Large intestine (tissue), 3 donors: ENCODE measurements around the gene ZNF507. TPM values are rescaled to one million over a fixed set of nuclear protein-coding genes. Genes with fewer than 3 reads are reported as not detected.

ENCODE experiments used
- DNase-seq, 2 donors: peaks; one replicate each; pipeline versions ENCODE4 v3.0.0 to v3.0.0-alpha.2; 2013
- H3K27ac ChIP-seq: one replicate; pipeline ENCODE4 v1.5.1; 2013; ENCODE audit warnings: low read length
- H3K27me3 ChIP-seq: 2 replicates; pipeline ENCODE4 v1.6.1; 2013; ENCODE audit warnings: low read length; ENCODE audit not compliant: control insufficient read depth, insufficient read depth
- H3K36me3 ChIP-seq: 2 replicates; pipeline ENCODE4 v1.6.1; 2013; ENCODE audit warnings: low read length; ENCODE audit not compliant: control insufficient read depth, insufficient read depth
- H3K4me1 ChIP-seq: one replicate; pipeline ENCODE4 v1.6.1; 2013; ENCODE audit warnings: low read length; ENCODE audit not compliant: control insufficient read depth, insufficient read depth
- H3K4me3 ChIP-seq: one replicate; pipeline ENCODE4 v1.5.1; 2013; ENCODE audit warnings: low read length
- H3K9me3 ChIP-seq: one replicate; pipeline ENCODE4 v1.6.1; 2013; ENCODE audit warnings: mild to moderate bottlenecking, low read depth, low read length, moderate library complexity; ENCODE audit not compliant: control insufficient read depth
- WGBS: methylation state at CpG from one replicate; pipeline ENCODE4 v1.1.5; 2013; ENCODE audit warnings: low lambda C conversion rate; ENCODE audit not compliant: insufficient coverage; 5-methylcytosine and 5-hydroxymethylcytosine counted together
- polyA plus RNA-seq: library from polyadenylated mRNA; unstranded; fragments of 120-200 nt; gene quantifications from one replicate; pipeline ENCODE4 v1.2.1, GENCODE V29; 2013

Gene ZNF507
- polyA plus RNA-seq, 1 donor, result 18.6 TPM

DNA sequence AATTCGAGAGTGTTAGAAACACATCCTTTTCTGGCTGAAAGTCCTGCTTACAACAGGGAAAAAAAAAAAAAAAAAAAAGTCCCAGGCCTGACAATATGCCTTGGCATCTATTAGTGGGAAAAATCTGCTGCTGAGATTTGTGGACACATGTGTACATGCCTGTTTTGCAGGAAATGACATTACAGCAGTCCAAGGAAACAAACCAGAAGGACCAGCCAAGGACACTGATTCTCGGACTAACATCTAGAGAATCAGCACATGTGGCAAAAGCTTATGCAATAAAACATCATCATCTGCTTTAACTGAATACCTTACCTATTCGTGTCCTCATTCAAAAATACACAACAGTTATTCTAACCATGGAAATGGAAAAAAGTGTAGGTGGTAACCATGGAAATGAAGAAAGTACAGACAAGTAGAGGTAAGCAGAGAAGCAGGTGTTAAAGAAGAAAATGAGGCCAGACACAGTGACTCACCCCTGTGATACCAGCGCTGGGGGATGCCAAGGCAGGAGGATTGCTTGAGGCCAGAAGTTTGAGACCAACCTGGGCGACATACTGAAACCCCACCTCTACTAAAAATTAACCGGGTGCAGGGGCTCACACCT is 50.7 kb downstream of the ZNF507 start:
- Histone ChIP-seq H3K9me3 (peaks cover 3% of the 10 kb centered on the region), H3K36me3 (no peaks in the 10 kb centered on the region), H3K27ac (peak overlapping the region; percentile 24), H3K4me1 (peaks cover 33% of the 10 kb centered on the region), H3K4me3 (no peak overlapping the region), H3K27me3 (no peaks in the 10 kb centered on the region)
- no peak for DNase-seq
- 67% methylated on average over 1 of the region's 6 CpGs for WGBS

GRCh38 chr19:32397671-32398101 is 52.3 kb downstream of the ZNF507 start:
- Histone ChIP-seq H3K4me3 (no peak overlapping the region), H3K4me1 (peaks cover 33% of the 10 kb centered on the region), H3K27ac (peak overlapping the region; percentile 50), H3K27me3 (no peaks in the 10 kb centered on the region), H3K9me3 (no peaks in the 10 kb centered on the region), H3K36me3 (no peaks in the 10 kb centered on the region)
- DNase-seq, result peak in 1 of 2 donors; percentile 79
- WGBS, result no CpG with 5 or more reads among the region's 5 CpGs

- Histone ChIP-seq H3K27ac (no peak overlapping the region), H3K4me1 (peaks cover 24% of the 10 kb centered on the region), H3K27me3 (no peaks in the 10 kb centered on the region), H3K4me3 (no peak overlapping the region), H3K9me3 (no peaks in the 10 kb centered on the region), H3K36me3 (no peaks in the 10 kb centered on the region)
- DNase-seq, result no peak
- 100% methylated on average over 1 of the region's 1 CpG for WGBS
Measured at GRCh38 chr19:32401992-32402391, 56.6 kb downstream of the ZNF507 start.

- WGBS, result no CpG with 5 or more reads among the region's 5 CpGs
- DNase-seq, result no peak
- Histone ChIP-seq H3K4me3 (no peak overlapping the region), H3K27ac (no peak overlapping the region), H3K4me1 (peaks cover 11% of the 10 kb centered on the region), H3K36me3 (no peaks in the 10 kb centered on the region), H3K9me3 (no peaks in the 10 kb centered on the region), H3K27me3 (no peaks in the 10 kb centered on the region)
Measured at GRCh38 chr19:32403291-32403995, 58.0 kb downstream of the ZNF507 start.

GRCh38 chr19:32404213-32404932 is 59.0 kb downstream of the ZNF507 start:
- Histone ChIP-seq H3K4me3 (peak overlapping the region; percentile 90), H3K9me3 (no peaks in the 10 kb centered on the region), H3K27ac (peak overlapping the region; percentile 98), H3K27me3 (no peaks in the 10 kb centered on the region), H3K4me1 (peaks cover 11% of the 10 kb centered on the region), H3K36me3 (peaks cover 6% of the 10 kb centered on the region)
- no CpG with 5 or more reads among the region's 20 CpGs for WGBS
- no peak for DNase-seq

DNA sequence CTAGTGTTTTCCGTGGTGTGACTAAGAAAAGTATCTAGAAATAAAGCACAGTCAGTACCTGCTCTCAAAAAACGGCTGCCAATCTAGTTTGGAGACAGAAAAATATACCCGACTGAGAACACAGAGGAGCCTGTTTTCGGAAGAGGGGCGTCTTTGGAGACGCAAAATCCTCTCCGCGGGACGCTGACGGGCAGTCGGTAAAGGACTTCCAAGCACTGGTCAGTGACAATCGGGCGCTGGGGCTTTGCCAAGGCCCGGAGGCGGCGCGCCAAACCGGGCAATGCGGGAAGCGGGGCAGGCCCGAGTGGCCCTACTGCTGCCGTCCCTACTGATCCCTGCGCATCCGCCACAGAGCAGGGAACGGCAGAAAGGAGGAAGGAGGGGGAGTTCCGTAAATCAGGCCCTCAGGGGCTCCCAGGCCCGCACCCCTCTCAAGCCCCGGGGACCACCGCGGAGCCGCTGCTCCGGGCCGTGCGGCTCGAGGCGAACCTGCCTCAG is 59.6 kb downstream of the ZNF507 start:
- Histone ChIP-seq H3K4me3 (peak overlapping the region; percentile 90), H3K36me3 (peaks cover 11% of the 10 kb centered on the region), H3K27me3 (no peaks in the 10 kb centered on the region), H3K9me3 (no peaks in the 10 kb centered on the region), H3K4me1 (peaks cover 11% of the 10 kb centered on the region), H3K27ac (peak overlapping the region; percentile 98)
- no CpG with 5 or more reads among the region's 36 CpGs for WGBS
- DNase-seq, result peak in 1 of 2 donors; percentile 71

- Histone ChIP-seq H3K27me3 (no peaks in the 10 kb centered on the region), H3K36me3 (peaks cover 11% of the 10 kb centered on the region), H3K27ac (peak within 1 kb of the TSS; percentile 98), H3K4me3 (peak within 1 kb of the TSS; percentile 90), H3K4me1 (peaks cover 11% of the 10 kb centered on the region), H3K9me3 (no peaks in the 10 kb centered on the region)
- no CpG with 5 or more reads among the region's 104 CpGs for WGBS
- DNase-seq, result peak; percentile 94 to 95
Measured at GRCh38 chr19:32405431-32406160, 60.2 kb downstream of the ZNF507 start, which contains the start of gene DPY19L3. TSS of gene DPY19L3 (plus strand) at chr19:32405770. CDS start at chr19:32408254, 2,484 bp downstream.

DNA sequence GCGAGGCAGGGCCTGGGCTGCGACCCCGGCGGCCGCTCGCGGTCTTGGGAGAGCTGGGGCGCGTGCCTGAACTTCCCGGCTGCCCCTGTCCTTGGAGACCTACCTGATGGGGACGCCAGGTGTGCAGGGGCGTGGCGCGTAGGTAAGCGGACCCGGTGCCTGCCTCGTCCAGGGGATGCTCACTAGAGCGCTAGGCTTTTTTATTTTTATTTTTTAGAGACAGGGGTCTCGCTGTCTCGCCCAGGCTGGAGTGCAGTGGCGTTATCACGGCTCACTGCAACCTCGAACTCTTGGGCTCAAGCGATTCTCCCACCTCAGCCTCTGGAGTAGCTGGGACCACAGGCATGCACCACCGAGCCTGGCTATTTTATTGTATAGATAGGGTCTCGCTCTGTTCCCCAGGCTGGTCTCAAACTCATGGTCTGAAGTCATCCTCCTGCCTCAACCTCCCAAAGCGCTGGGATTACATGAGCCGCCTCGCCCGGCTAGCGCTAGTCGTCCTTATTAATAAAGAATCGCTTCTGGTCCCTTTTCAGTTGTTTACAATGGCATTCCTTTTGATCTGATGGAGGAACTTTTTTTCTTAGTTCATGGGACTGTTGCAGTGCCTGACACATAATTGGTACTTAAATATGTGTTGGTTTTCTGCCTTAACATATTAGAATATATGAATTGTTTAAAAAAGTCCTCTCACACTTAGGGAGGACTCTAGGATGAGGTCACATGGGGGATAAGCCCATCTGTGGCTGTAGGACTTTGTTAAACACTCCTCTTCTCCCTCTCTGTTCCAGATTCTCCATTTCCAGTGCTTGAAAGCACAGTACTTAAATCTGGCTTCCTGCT is 61.0 kb downstream of the ZNF507 start:
- Histone ChIP-seq H3K9me3 (no peaks in the 10 kb centered on the region), H3K36me3 (peaks cover 18% of the 10 kb centered on the region), H3K27me3 (no peaks in the 10 kb centered on the region), H3K4me3 (peak overlapping the region; percentile 90), H3K27ac (peak overlapping the region; percentile 13), H3K4me1 (peaks cover 11% of the 10 kb centered on the region)
- no peak for DNase-seq
- no CpG with 5 or more reads among the region's 33 CpGs for WGBS
